Thyroid gland (tissue), 4 donors: ENCODE data around the gene LRRC4.

Experiments
- POLR2A ChIP-seq, 2 donors: fragments of 450-650 bp; IDR thresholded peaks; one replicate each; pipeline ENCODE4 v1.6.1; 2017; ENCODE audit warnings: antibody characterized with exemption in 2 of 2, mild to moderate bottlenecking in 2 of 2, moderate library complexity in 1 of 2
- TF ChIP-seq, protein P1 (sequence below), 6 experiments: fragments of 200-600 bp in 3 of 6; fragments of 450-650 bp in 3 of 6; sonication (generic) in 3 of 6; IDR thresholded peaks; one replicate each; pipeline ENCODE4 v1.5.1; 2016 to 2019; ENCODE audit warnings: antibody characterized with exemption in 6 of 6, mild to moderate bottlenecking in 2 of 6, inconsistent platforms in 1 of 6, moderate library complexity in 1 of 6

- TF ChIP-seq, protein P1, sequence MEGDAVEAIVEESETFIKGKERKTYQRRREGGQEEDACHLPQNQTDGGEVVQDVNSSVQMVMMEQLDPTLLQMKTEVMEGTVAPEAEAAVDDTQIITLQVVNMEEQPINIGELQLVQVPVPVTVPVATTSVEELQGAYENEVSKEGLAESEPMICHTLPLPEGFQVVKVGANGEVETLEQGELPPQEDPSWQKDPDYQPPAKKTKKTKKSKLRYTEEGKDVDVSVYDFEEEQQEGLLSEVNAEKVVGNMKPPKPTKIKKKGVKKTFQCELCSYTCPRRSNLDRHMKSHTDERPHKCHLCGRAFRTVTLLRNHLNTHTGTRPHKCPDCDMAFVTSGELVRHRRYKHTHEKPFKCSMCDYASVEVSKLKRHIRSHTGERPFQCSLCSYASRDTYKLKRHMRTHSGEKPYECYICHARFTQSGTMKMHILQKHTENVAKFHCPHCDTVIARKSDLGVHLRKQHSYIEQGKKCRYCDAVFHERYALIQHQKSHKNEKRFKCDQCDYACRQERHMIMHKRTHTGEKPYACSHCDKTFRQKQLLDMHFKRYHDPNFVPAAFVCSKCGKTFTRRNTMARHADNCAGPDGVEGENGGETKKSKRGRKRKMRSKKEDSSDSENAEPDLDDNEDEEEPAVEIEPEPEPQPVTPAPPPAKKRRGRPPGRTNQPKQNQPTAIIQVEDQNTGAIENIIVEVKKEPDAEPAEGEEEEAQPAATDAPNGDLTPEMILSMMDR (IDR thresholded peaks at IDR 0.05), result no peak
- TF ChIP-seq POLR2A (IDR thresholded peaks at IDR 0.05), result no peak
These were observed 6.8 kb upstream of the LRRC4 start for GRCh38 chr7:128037880-128038619.
